ENCODE data around the gene NIPBL.
"Not testable (repeated sequence)": the region's sequence is repeated elsewhere in the genome, so short reads cannot be mapped to it uniquely, and the experiment has no call there.

The NIPBL gene

DNA sequence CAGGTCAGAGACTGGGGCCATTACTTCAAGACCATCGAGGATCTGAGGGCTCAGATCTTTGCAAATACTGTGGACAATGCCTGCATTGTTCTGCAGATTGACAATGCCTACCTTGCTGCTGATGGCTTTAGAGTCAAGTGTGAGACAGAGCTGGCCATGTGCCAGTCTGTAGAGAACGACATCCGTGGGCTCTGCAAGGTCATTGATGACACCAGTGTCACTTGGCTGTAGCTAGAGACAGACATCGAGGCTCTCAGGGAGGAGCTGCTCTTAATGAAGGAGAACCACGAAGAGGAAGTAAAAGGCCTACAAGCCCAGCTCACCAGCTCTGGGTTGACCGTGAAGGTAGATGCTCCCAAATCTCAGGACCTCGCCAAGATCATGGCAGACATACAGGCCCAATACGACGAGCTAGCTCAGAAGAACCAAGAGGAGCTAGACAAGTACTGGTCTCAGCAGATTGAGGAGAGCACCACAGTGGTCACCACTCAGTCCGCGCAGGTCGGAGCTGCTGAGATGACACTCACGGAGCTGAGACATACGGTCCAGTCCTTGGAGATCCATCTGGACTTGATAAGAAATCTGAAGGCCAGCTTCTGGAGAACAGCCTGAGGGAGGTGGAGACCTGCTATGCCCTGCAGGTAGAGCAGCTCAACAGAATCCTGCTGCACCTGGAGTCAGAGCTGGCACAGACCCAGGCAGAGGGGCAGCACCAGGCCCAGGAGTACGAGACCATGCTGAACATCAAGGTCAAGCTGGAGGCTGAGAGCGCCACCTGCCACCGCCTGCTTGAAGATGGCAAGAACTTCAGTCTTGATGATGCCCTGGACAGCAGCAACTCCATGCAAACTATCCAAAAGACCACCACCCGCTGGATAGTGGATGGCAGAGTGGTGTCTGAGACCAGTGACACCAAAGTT lies 9.3 kb downstream of the NIPBL start:
- TF ChIP-seq CTCF (IDR thresholded peaks at IDR 0.05; ENCODE audit: low read depth, low read length, missing control alignments), result no peak
- DNase-seq (ENCODE audit: low read depth), result no peak
- H3K4me3 ChIP-seq (ENCODE audit: low read depth, low read length), result no peak overlapping the region

- no peak overlapping the region for H3K4me3 ChIP-seq (ENCODE audit: low read depth, low read length)
- TF ChIP-seq CTCF (IDR thresholded peaks at IDR 0.05; ENCODE audit: low read depth, low read length, missing control alignments), result no peak
- DNase-seq (ENCODE audit: low read depth), result no peak
Measured at GRCh38 chr5:36886791-36887190, 10.2 kb downstream of the NIPBL start.

DNA sequence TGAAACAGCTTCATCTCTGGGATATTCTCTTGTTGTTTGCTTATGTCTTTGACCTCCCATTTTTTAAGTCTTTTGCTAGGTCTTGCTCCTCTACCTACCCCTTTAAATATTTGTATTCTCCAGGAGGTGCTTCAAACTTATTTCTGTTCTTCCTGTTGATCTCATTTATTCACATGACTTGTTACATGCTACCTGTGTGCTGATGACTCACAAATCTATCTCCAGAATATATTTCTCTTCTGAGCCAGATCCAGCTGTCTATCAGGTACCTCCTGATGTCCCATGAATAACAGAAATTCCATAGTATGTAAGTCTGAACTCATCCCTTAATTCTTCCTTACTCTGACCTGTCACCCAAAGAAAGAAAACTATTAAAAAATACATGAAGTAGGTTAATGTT lies 11.0 kb downstream of the NIPBL start:
- no peak for TF ChIP-seq CTCF (IDR thresholded peaks at IDR 0.05; ENCODE audit: low read depth, low read length, missing control alignments)
- H3K4me3 ChIP-seq (ENCODE audit: low read depth, low read length), result no peak overlapping the region
- DNase-seq (ENCODE audit: low read depth), result no peak

- no peak overlapping the region for H3K4me3 ChIP-seq (ENCODE audit: low read depth, low read length)
- TF ChIP-seq CTCF (IDR thresholded peaks at IDR 0.05; ENCODE audit: low read depth, low read length, missing control alignments), result no peak
- no peak for DNase-seq (ENCODE audit: low read depth)
Measured at GRCh38 chr5:36888303-36888702, 11.7 kb downstream of the NIPBL start.

DNA sequence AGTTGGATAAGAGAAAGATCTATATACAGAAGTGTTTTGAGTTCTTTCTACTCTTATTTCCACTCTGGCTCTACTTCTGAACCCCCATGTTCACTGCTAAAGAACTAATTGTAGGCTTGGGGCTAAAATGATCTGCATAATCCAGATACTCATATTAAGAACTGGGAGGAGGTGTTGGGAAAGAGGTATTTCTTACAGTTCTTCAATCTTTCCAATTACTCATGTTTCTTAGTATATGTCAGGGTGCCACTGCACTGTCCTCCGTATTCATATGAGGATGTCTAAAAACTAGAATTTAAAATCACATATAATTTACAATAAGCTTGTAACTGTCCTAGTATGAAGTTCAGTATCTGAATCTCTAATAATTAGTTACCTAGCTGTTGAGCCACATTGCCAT lies 12.7 kb downstream of the NIPBL start:
- H3K4me3 ChIP-seq (ENCODE audit: low read depth, low read length), result no peak overlapping the region
- DNase-seq (ENCODE audit: low read depth), result no peak
- no peak for TF ChIP-seq CTCF (IDR thresholded peaks at IDR 0.05; ENCODE audit: low read depth, low read length, missing control alignments)

DNA sequence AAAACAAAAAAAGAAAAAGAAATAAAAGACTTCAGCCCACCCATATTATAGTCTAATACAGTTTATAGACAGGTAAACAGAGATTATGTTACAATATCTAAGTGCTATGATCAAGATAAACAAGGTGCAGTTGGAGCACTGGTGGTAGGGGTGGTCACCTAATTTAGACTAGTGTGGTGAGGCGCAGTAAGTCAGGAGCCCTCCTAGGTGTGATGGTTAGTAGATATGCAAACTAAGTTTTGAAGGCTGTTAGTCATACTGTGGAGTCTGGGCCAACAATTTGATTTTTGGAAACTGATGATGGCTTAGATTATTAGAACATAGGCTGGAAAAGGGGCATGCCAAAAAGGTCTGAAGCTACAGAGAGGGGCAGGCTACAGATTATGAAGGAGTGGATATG lies 14.7 kb downstream of the NIPBL start:
- TF ChIP-seq CTCF (IDR thresholded peaks at IDR 0.05; ENCODE audit: low read depth, low read length, missing control alignments), result no peak
- H3K4me3 ChIP-seq (ENCODE audit: low read depth, low read length), result no peak overlapping the region
- DNase-seq (ENCODE audit: low read depth), result no peak

- H3K4me3 ChIP-seq (ENCODE audit: low read depth, low read length); DNase-seq (ENCODE audit: low read depth): not testable (repeated sequence)
Measured at GRCh38 chr5:36892085-36892830, 15.7 kb downstream of the NIPBL start.
